Activated CD8-positive, alpha-beta memory T cell treated with anti-CD3 and anti-CD28 coated beads for 48 hours (primary cell): ENCODE data around the gene LCE3D.
"Not testable (repeated sequence)": the region's sequence is repeated elsewhere in the genome, so short reads cannot be mapped to it uniquely, and the experiment has no call there.

ENCODE experiments used
- DNase-seq, 3 experiments: peaks; one replicate each; pipeline ENCODE4 v3.0.0-alpha.2; 2020; ENCODE audit warnings: low read depth in 2 of 3, low spot score in 2 of 3

Gene LCE3D

GRCh38 chr1:152580433-152580832, at the start of gene LCE3D:
Gene LCE3D (minus strand): TSS chr1:152580516. CDS start chr1:152579936, 580 bp downstream.
- DNase-seq = no peak

- DNase-seq = no peak
These were observed 46.4 kb upstream of the LCE3D start for GRCh38 chr1:152626744-152627143.

- DNase-seq = peak in 1 of 3 experiments; percentile 11
These were observed 43.0 kb upstream of the LCE3D start for GRCh38 chr1:152623203-152623844.

GRCh38 chr1:152622803-152623202, 42.5 kb upstream of the LCE3D start, which contains the start of gene LCE3A:
Gene LCE3A (minus strand): TSS chr1:152623103. CDS start chr1:152623103, 0 bp downstream.
- no peak for DNase-seq

- DNase-seq = no peak
These were observed 41.7 kb upstream of the LCE3D start for GRCh38 chr1:152621993-152622392.

- no peak for DNase-seq
These were observed 33.2 kb upstream of the LCE3D start, which contains the start of gene LCE3B for GRCh38 chr1:152613511-152613910. Gene LCE3B (plus strand): TSS chr1:152613811. CDS start chr1:152613811, 0 bp downstream.

GRCh38 chr1:152599934-152600333, 19.6 kb upstream of the LCE3D start, which contains the start of gene LCE3C:
Gene LCE3C (plus strand): TSS chr1:152600234. CDS start chr1:152600732, 498 bp downstream.
- no peak for DNase-seq

GRCh38 chr1:152596986-152597385, 16.7 kb upstream of the LCE3D start:
- DNase-seq = no peak

- DNase-seq = no peak
These were observed 5.3 kb upstream of the LCE3D start for GRCh38 chr1:152585586-152585985.

- no peak for DNase-seq
These were observed 2.3 kb upstream of the LCE3D start for GRCh38 chr1:152582647-152583046.

- not testable (repeated sequence) for DNase-seq
These were observed 790 bp downstream of the LCE3D start for GRCh38 chr1:152579526-152579925.

GRCh38 chr1:152577168-152577567, 3.1 kb downstream of the LCE3D start:
- DNase-seq = no peak

GRCh38 chr1:152566681-152567080, 13.6 kb downstream of the LCE3D start, which contains the start of gene LCE3E:
Gene LCE3E (minus strand): TSS chr1:152566780. CDS start chr1:152566208, 572 bp downstream.
- no peak for DNase-seq

- DNase-seq = no peak
These were observed 14.6 kb downstream of the LCE3D start for GRCh38 chr1:152565535-152566215.

GRCh38 chr1:152565115-152565514, 15.2 kb downstream of the LCE3D start:
- DNase-seq = no peak

- DNase-seq = not testable (repeated sequence)
These were observed 32.0 kb downstream of the LCE3D start for GRCh38 chr1:152548358-152548757.

- DNase-seq = no peak
These were observed 33.6 kb downstream of the LCE3D start for GRCh38 chr1:152546704-152547103.

- DNase-seq = no peak
These were observed 36.5 kb downstream of the LCE3D start for GRCh38 chr1:152543820-152544219.

- DNase-seq = no peak
These were observed 40.4 kb downstream of the LCE3D start for GRCh38 chr1:152539901-152540300.

- DNase-seq = no peak
These were observed 42.8 kb downstream of the LCE3D start for GRCh38 chr1:152537496-152537895.

GRCh38 chr1:152535774-152536173, 44.5 kb downstream of the LCE3D start:
- DNase-seq = no peak

- peak in 1 of 3 experiments; percentile 7 for DNase-seq
These were observed 46.9 kb downstream of the LCE3D start for GRCh38 chr1:152533327-152533938.
